GM21737 (cell line): ENCODE measurements around the gene CYBA.

ENCODE experiments used
- ATAC-seq: cut with Tn5 transposase; IDR thresholded peaks from one replicate; pipeline ENCODE4 v1.9.1; 2021; ENCODE audit warnings: mild to moderate bottlenecking, moderate library complexity; ENCODE audit not compliant: unreplicated experiment

Gene CYBA

DNA sequence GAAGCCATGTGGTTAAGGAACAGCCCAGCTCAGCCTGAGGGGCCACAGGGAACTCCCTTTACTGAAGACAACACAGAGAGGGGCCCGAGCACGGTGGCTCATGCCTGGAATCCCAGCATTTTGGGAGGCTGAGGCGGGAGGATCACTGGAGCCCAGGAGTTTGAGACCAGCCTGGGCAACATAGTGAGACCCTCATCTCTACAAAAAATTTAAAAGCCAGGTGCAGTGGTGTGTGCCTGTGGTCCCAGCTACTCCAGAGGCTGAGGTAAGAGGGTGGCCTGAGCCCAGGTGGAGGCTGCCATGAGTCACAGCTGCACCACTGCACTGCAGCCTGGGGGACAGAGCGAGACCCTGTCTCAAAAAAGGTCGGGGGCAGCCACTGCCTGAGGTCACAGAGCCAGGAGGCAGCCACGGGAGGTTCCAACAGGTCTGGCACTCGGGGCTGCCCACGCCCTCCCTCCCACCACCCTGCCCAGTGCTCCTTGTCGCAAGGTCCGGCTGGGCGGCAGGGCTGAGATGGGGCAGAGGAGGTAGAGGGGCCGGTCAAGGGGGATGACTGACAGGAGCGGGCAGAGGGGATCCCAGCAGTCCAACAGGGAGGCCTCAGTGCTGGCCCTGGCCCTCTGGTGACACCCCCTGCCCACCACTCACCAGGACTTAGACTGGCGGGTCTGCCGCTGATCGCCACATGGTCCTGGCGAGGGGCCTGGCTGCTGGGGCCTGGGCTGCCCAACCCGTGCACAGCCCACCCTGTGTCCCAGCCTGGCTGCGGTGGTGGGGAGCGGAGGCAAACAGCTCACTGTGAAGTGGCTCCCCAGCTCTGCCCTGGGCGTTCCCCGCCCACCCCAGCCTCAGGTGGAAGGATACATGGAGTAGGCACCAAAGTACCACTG lies 3.4 kb downstream of the CYBA start:
- ATAC-seq, result no peak

DNA sequence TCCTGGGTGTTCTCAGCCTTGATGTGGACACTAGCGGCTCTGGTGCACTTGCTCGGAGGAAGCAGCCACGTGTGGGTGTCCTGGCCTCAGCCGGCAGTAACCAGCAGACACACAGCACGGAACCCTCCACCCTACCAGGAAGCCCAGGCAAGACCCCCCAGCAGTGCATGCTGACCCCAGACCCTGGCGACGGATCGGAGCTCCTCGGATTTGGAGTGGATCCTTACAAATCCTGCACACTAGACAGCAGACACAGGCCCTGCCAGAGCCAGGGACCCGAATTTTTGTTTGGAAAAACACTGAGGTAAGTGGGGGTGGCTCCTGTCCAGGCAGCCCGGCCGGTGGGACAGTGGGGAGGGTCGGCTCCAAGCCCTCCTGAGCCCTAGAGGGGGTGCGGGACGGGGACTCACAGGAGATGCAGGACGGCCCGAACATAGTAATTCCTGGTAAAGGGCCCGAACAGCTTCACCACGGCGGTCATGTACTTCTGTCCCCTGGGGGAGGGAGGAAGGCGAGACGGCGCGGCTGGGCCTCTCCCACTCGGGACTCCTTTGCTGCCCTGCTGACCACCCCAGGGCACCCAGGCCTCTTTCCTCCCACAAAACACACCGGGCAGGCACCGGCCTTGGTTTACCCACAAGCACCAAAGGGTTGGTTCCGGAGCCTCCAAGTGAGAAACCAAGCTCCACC lies 4.4 kb downstream of the CYBA start:
- no peak for ATAC-seq

DNA sequence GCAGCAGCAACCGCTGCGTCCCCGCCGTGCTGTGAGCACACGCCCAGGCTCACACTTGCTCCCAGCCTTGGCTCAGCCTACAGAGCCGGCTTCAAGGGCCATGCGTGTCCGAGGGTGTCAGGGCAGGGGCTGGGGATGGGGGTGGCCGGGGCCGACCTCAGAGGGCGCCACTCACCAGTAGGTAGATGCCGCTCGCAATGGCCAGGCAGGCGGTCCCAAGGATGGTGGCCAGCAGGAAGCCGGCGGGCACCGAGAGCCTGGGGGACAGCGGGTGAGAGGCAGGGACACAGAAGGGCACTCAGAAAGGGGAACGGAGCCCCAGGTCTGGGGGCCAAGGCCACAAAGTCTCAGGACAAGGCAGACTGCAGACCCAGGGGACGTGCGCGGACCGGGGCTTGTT lies 4.9 kb downstream of the CYBA start:
- ATAC-seq, result no peak

DNA sequence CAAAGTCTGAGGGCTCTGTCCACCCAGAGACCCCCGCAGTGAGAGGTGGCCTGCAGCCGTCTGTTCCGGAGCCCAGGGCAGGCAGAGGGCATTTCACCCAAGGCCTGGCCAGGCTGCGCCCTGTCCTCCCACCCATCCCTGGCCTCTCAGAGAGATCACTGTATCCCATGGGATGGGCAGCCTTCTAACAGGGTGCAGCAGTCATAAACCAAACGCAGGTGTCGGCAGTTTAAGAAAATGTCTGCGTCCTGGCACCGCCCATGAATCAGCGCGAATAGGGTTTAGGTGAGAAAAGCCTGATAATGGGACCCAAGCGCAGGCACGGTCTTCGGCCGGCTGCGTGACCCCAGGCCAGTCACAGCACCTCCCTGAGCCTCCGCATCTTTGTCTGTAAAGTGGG lies 5.4 kb downstream of the CYBA start:
- no peak for ATAC-seq

DNA sequence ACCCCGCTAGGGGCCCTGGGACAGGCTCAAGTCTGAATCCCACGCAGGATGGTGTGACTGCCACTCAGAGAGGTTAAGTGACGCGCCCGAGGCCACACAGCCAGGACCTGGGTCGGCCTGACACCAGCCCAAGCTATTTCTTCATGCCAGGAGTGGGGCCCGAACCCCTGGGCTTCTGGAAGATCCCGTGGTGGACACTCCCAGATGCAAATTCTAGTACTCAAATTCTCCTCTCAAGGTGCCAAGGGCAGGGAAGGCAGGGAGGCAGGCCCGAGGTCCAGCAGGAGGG lies 7.3 kb downstream of the CYBA start:
- ATAC-seq, result no peak

DNA sequence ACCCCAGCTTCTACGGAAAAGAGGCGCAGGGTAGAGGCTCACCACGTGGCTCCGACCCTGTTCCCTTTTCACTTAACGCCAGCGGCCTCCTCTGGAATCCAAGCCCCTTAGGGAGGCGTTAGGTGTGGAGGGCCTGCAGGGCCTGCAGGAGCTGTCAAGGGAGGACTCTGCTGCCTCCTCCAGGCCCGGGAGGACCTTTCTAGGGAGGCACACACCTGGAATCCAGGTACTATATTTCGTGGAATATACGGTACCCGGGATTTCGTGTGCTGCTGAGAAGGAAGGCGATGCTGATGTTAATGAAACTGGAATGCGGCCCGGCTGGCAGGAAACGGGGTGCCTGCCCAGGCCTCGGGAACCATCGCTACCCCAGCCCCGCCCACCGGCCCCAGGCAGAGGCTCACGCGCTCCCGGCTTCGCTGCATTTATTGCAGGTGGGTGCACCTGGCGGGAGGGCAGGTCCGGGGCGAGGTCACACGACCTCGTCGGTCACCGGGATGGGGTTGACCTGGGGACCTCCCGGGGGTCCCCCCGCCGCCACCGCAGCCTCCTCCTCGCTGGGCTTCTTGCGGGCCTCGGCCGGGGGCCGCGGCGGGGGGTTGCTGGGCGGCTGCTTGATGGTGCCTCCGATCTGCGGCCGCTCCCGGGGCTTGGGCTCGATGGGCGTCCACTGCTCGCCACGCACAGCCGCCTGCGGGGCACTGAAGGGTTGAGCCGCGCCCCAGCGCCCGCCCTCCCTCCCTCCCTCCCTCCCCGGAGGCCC lies 7.8 kb downstream of the CYBA start:
- no peak for ATAC-seq

DNA sequence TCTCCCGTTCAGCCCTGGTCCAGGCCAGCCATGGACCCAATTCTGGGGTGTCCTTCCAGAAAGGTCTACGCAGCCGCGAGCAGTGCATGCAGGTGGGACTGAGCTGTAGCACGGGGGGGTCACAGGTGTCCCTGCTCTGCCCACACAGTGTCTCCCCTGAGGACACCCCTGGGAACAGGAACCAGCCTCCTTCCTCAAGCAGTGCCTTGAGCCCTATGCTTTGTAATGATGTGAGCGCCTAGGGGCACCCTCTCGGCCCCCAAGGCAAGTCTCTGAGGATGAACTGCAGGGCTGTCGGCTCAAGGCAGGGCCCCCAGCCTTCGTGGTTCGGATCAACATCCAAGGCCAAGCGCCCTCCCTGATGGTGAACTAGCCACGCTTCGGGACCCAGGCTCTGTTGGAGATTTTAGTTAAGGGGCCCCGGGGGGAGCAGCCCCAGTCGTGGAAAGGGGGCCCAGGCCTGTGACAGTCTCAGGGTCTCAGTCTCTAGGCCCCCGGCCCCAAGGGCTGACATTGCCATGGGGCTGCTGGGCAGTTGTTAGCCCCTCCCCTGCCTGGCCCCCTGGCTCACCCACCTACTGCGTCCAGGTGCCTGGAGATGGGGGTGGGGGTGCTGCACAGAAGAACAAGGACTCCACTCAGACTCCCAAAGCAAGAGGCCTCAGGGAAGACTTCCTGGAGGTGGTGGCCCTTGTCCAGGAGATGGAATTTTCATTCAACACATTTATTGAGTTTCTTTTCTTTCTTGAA lies 10.2 kb downstream of the CYBA start:
- no peak for ATAC-seq

DNA sequence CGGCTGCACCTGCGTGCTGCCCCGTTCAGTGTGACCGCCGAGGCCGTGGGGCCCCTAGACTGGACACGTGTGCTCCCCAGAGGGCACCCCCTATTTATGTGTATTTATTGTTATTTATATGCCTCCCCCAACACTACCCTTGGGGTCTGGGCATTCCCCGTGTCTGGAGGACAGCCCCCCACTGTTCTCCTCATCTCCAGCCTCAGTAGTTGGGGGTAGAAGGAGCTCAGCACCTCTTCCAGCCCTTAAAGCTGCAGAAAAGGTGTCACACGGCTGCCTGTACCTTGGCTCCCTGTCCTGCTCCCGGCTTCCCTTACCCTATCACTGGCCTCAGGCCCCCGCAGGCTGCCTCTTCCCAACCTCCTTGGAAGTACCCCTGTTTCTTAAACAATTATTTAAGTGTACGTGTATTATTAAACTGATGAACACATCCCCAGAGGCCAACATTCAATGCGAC lies 10.8 kb downstream of the CYBA start:
- no peak for ATAC-seq

DNA sequence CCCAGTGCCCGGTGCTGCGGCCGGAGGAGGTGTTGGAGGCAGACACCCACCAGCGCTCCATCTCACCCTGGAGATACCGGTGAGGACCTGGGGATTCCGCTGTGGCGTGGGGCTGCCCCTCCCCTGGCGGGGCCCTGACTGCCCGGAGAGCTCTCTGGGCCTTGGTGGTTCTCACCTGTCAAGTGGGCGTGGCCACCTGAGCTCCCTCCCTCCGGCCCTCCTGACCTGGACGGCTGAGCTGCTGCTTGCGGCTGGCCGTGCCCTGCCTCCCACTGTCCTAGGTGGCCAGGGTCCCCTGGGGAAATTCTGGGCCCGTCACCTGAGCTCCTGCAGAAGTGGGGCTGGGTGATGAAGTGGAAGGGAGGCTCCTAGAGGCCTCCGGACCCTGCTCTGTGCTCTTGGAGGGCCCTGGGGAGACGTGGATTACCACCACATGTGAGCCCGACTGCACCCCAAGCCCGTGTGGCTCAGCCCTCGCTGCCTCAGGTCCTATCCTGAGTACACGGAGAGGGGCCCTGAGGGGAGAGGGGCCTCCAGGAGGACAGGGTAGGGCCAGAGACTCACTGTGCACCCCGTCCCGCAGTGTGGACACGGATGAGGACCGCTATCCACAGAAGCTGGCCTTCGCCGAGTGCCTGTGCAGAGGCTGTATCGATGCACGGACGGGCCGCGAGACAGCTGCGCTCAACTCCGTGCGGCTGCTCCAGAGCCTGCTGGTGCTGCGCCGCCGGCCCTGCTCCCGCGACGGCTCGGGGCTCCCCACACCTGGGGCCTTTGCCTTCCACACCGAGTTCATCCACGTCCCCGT lies 11.4 kb downstream of the CYBA start:
- ATAC-seq, result no peak

DNA sequence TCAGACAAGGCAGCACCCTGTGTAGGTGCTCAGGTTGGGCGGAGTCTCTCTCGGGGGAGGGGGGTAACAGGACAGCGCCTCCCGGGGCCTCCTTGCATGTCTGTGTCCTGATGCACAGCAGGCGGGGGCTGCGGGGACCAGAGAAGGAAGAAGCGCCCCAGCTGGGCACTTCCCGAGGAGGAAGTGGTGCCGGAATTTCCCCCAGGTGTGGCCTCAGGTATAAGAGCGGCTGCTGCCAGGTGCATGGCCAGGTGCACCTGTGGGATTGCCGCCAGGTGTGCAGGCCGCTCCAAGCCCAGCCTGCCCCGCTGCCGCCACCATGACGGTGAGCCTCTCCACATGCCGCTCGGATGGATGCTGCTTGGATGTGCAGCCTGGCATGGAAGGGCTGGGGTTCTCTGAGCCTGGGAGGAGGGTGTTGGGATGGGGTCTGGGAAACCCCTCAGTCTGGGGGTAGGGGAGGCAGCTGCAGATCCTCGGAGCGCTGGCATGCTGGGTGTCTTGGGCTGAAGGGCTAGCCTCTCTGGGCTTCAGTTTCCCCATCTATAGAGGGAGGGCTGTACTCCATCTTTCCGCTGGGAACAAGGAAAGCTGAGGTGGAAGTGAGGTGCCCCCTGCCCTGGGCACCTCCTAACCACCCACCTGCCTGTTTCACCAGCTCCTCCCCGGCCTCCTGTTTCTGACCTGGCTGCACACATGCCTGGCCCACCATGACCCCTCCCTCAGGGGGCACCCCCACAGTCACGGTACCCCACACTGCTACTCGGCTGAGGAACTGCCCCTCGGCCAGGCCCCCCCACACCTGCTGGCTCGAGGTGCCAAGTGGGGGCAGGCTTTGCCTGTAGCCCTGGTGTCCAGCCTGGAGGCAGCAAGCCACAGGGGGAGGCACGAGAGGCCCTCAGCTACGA lies 12.3 kb downstream of the CYBA start, which contains the start of gene IL17C:
Gene IL17C, plus strand, starts transcription at position 250 of the 908 bp plus-strand sequence. Its CDS starts 70 bp downstream, at position 320.
- no peak for ATAC-seq

DNA sequence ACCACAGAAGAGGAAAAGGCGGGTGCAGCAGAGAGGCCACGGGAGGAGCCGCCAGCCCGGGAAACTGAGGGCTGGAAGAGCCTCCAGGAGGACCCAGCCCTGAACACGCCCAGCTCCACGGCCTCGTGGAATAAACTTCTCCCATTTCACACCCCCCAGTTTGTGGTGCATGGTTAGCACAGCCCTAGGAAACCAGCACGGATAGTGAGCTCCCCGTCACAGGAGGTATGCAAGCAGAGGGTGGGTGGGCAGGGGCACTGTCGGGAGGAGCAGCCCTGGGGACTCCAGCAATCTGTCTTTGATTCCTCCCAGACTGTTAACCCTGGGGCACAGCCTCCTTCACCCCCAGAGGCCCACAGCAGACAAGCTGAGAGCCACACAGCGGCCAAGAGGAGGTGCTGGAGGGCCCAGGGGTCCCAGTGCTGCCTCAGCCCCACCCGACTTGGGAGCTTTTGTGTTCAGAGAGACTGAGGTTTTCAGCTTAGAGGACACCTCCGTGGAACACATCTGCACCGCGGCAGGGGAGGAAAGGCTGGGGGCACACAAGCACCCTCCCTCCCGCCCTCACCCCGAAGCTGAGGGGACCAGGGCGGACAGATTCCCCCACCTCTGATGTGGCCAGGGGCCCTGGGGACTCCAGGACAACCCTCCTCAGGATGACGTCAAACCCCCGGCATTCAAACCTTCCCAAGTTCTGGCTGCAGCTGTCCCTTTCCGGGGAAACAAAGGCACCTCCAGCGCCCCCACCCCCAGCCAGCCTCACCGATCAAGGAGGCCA lies 14.2 kb downstream of the CYBA start:
- ATAC-seq, result no peak

DNA sequence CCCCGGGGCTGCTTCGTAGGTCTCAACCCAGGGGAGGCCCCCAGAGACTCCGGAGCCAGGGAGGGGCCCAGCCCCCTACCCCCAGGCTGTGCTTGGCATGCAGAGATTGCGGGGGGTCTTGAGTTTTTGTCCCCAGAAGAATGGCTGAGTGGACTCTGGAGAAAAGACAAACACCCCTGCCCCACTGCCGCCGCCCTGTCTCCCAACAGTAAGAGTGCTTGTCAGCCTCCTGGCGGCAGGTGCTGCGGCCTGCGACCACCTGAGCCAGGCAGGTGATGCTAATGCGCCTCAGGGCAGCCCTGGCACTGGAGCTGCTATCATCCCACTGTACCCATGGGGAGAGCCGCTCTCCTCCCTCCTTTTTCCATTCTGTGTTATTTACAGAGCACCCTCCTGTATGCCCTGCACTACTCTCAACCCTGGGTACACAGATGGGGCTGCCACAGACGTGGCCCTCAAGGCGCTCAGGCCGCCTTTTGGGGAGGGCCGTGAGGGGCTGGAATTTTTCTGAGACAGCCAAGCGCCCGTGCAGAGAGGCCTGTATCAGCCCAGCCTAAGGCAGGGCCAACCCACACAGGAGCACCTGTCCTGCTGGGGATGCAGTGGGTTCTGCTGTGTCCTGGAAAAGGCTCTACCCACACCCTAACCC lies 15.1 kb downstream of the CYBA start:
- ATAC-seq, result no peak

DNA sequence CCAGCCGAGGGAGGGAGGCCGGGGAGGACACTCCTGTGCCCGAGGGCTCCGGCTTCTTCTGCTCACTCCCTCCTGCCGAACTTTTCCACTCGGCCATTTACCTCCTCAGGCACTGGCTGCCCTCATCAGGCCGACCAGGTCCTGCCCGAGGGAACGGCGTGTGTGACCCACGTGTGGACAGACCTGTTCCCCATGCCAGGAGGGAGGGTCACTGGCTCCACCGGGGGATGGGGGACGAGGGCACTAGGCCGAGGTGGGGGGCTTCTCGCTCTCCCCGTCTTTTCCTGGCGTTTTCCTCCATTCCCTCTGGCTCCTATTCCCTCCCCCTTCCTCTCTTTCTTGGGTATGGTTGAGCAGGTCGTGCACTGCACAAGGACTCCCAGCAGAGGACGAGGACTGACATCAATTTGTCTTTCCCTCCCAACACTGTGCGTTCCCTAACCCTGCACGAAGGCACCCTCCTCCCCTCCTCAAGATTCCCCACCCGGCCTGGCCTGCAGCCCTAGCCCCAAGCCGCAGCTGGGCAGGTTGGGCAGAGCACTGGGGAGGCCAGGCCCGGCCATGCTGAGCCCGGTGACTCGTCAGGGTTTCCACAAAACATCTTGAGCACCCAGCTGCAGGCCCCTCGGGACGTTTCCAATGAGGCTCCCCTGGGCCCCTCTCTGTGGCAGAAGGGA lies 15.7 kb downstream of the CYBA start:
- no peak for ATAC-seq

DNA sequence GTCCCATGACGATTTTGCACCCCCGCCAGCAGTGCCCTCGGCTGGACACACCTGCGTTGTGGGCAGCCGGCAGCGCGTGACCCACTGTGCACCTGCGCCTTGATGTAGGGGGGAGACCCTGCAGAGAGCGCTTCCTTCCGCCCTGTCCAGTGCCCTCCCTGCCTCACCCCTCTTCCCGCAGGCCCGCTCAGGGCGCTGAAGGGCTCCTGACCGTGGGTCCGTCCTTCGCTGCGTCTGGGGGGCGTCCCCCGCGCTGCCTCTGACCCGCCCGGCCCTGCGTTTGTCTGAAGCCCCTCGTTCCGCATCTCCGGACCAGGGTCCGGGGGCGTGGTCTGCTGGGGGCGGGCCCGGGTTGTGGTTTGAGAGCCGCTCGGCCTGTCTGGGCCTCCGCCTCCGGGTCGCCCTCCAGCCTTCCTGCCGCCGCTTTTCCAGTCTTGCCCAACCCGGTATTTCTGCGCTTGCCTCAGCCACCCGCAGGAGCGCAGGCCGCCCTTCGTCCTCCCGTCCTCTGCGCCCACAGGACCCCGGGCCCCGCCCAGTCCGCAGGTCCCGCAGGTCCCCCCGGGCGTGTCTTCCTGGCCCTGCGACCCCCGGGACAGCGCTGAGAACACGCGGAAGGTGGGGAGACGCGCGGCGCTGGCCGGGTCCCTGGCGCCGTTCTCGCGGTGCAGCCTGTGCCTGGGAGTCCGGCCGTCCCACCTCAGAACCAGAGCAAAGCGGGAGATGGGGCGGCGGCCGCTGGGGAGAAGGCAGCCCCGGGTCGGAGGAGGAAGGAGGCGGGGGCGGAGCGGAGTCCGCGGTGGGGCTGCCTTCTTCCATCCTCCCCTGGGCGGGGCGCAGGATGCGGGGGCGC lies 16.5 kb downstream of the CYBA start:
- peak; percentile 50 for ATAC-seq

DNA sequence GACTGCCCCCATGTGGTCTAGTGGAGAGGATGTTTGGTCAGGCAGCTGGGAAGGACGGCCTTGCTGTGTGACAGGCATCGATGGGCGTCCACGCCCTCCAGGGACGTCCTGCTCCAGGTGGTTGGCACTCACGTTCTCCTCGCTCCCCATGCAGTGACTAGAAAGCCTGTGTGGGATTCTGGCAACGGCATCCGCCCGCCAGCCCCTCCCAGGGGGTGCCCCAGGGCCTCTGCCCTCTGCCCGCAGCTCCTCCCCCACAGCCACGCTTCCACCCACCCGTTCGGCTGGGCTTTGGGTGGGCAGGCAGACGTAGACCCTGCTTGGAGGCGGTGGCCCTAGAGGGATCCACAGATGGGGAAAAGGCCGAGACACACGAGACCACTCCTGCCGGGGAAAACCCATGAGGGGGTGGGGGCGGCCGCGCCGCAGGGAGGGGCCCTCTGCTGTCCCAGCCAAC lies 17.1 kb downstream of the CYBA start:
- peak; percentile 41 for ATAC-seq

DNA sequence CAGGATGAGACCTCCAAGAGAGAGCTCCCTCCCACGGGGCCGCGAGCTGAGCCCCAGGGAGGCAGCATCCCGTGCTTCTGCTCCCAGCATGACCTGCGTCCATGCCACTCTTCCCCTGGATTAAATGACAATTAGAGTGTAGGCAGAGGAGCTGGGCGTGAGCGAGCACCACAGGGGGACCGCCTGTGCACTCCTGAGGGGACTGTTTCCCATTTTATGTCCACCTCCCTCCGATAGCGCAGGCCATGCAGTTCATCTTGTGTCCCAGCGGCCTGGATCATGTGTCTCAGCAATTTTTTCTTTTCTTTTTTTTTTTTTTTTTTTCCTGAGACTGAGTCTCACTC lies 18.3 kb downstream of the CYBA start:
- ATAC-seq, result no peak
